ENCODE data around the gene HSPA12B.
A peak's percentile ranks its signal among the peaks of the same experiment; 100 is the strongest.

The HSPA12B gene

GRCh38 chr20:3729378-3729777 is 3.1 kb upstream of the HSPA12B start:
- DNase-seq (ENCODE audit: low read depth in 4 of 4, low spot score in 1 of 4), result no peak

DNA sequence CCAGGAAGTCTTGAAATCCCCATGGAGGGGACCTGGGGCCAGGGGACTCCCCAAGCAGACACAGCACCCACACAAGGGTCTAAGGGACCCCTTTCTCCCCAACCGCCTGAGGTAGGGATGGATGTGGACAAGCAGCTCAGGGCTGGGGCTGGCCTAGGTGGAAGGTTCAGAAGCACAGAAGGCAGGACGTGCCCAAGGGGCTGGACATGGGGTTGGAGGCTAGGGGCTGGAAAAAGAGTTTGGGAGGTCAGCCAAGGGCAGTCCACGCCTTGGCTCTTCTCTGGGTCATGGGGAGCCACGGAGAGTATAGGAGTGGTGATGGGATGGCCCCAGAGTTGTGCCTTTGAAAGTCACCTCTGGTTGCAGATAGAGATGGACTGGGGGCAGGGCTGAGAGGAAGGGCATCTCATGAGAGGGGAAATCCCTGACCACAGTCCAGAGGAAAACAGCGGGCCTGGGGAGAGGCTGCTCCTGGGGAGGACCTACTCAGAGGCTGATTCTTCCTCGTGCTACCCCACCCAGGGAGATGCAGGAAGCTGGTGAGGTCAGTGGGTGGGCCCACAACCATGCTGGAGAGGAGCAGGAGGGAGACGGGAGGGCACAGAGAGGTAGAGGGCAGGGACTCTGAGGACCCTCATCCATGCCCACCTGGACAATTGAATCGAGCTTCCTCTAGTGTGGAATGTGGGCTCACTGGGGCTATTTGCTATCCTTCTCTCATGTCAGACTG is 2.5 kb upstream of the HSPA12B start:
- no peak for DNase-seq (ENCODE audit: low read depth in 4 of 4, low spot score in 1 of 4)

- DNase-seq (ENCODE audit: low read depth in 4 of 4, low spot score in 1 of 4), result no peak
Observed at GRCh38 chr20:3730803-3731672, 1.4 kb upstream of the HSPA12B start.

GRCh38 chr20:3731944-3732326 is 550 bp upstream of the HSPA12B start:
- DNase-seq (ENCODE audit: low read depth in 4 of 4, low spot score in 1 of 4), result no peak

GRCh38 chr20:3733119-3733995 is 872 bp downstream of the HSPA12B start:
- no peak for DNase-seq (ENCODE audit: low read depth in 4 of 4, low spot score in 1 of 4)

DNA sequence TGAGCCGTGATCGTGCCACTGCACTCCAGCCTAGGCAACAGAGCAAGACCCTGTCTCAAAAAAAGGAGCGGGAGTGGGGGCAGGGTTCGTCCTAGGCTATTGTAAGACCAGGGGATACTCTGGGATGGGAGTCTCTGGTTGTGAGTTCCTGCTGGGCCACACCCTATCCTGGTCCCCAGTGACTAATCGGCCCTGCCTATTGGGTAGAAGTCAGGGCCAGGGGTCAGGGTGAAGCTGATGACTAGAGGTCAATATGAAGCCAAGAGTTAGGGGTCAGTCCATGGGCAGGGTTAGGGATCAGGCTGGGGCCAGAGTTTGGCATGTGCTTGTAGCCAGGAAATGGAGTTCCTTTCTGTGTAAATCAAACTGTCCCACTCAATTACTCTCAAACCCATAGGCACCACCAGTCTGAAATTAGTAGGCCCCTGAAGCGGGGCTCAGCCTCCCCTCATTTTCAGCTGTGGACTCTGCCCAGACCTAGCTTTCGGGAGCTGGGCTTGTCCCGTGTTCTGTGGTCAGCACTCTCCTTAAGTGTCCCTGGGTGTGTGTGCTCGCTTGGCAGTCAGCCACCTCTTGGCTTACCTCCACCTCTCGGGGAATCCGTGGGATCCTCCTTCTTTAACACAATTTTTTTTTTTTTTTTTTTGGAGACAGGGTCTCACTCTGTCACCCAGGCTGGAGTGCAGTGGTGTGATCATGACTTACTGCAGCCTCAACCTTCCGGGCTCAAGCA is 1.8 kb downstream of the HSPA12B start:
- DNase-seq (ENCODE audit: low read depth in 4 of 4, low spot score in 1 of 4), result no peak

DNA sequence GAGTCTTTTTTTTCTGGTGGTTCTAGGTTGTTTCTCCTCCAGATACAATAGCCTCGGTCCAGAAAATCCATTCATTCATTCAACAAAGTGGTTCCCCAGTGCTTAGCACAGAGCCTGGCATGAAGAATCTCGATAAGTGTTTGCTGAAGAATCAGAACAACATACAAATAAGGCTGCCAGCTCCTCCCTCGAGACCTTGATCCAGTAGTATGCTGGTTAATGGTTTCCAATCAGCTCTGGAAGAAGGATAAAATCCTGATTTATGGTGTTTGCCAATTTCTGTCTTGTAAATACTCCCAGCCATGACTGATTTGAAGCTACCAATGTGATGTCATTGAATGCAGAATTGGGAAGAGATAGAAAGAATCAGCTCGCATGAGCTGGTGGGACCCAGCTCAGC is 3.3 kb downstream of the HSPA12B start:
- DNase-seq (ENCODE audit: low read depth in 4 of 4, low spot score in 1 of 4), result no peak

DNA sequence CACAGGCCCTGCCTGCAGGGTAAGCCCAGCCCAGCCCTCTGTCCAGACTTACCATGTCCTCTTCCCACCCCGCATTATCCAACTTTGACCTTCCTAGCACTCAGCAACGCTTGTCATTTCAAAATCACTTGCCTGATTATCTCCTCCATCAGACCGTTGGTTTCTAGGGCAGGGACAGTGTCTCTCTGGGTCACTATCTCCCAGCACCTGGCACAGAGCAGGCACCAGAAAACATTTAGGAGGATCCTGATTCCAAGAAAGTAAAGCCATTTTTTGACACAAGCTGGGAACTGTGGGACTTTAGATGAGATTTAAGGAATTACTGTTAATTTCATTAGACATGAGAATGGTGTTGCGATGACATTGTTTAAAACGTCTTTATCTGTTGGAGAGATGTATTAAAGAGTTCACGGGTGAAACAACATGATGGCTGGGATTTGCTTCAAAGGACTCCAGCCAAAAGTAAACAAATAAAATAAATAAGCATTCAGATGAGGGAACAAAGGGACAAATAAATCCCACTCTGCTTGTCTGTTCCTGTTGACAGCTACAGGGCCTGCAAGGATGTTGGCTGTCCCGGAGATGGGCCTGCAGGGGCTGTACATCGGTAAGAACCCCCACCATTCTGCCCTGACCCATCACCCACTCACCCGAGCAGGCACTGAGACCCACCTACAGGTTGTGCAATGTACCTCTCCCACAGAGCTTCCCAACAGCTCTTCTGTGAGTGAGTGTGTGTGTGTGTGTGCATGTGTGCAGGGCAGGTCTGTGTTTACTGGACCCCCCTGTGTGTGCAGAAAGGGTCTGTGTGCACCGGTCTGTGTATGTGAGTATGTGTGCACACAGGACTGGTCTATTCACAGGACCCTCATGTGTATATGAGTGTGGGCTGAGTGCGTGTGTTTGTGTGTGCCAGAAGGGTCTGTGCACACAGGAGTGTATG is 5.9 kb downstream of the HSPA12B start:
- no peak for DNase-seq (ENCODE audit: low read depth in 4 of 4, low spot score in 1 of 4)

- DNase-seq (ENCODE audit: low read depth in 4 of 4, low spot score in 1 of 4), result no peak
Observed at GRCh38 chr20:3739054-3739925, 6.8 kb downstream of the HSPA12B start.

DNA sequence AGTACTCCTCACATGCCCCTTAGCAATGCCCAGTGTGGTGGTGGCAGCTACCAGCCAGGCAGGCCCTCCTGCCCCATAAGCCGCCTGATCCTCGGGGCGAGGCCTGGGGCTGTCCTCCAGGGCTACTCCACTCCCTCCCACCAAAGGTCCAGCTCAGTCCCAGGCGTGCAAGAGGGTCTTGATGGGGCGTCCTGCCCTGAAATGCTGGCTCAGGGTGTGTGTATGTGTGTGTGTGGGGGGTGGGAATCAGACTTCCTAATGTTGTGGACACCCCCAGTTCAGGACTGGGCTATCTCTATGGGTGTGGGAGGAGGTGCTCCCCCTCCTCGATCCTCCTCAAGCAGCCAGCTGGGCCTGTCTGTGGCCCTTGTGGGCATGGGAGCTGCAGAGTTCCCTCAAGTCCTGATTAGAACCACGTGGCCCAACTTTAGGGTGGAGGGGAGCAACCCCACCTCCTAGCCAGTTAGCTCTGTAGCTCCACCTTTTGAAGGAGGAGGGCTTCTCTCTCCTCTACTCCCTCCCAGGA is 7.5 kb downstream of the HSPA12B start:
- DNase-seq (ENCODE audit: low read depth in 4 of 4, low spot score in 1 of 4), result no peak

- DNase-seq (ENCODE audit: low read depth in 4 of 4, low spot score in 1 of 4), result no peak
Observed at GRCh38 chr20:3740615-3741301, 8.3 kb downstream of the HSPA12B start.

- no peak for DNase-seq (ENCODE audit: low read depth in 4 of 4, low spot score in 1 of 4)
Observed at GRCh38 chr20:3741836-3742458, 9.5 kb downstream of the HSPA12B start.

DNA sequence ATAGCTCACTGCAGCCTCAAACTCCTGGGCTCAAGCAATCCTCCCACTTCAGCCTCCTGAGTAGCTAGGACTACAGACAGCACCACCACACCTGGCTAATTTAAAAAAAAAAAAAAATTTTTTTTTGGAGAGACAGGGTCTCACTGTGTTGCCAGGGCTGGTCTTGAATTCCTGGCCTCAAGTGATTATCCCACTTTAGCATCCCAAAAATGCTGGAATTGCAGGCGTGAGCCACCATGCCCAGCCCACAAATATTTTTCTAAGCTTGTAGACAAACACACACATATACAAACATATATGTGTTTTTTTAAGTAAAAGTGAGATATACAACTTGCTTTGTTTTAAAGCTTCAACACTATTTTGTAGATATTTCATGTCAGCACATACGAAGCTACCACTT is 10.8 kb downstream of the HSPA12B start:
- no peak for DNase-seq (ENCODE audit: low read depth in 4 of 4, low spot score in 1 of 4)

GRCh38 chr20:3744037-3744436 is 11.6 kb downstream of the HSPA12B start:
- no peak for DNase-seq (ENCODE audit: low read depth in 4 of 4, low spot score in 1 of 4)

DNA sequence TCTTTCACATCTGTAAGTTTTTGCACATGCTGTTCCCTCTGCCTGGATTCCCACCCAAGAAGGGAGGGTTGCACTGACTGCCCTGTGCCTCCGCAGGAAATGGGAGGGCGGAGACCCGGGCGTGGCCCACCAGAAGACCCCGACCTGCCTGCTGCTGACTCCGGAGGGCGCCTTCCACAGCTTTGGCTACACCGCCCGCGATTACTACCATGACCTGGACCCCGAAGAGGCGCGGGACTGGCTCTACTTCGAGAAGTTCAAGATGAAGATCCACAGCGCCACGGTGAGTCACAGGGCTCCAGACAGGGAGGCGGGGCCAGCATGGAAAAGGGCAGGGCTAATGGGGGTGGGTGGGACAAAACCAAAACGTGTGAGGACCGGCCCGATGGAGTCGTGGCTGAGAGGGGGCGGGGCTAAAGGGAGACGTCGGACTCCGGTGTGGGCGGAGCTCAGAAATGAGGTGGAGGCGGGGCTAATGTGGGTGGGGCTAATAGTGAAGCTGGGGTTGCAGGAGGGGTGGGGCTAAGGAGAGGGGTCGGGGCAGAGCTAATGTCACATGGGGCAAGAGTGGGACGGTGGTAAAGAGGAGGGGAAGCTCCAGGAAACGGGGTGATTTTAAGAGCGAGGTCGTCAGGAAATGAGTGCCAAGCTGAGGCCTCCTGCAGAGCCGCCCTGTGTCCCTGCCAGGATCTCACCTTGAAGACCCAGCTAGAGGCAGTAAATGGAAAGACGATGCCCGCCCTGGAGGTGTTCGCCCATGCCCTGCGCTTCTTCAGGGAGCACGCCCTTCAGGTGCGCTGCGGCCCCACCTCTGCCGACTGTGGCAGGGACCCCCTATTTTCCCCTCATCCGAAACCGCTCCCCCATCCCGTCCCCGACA is 12.6 kb downstream of the HSPA12B start:
- DNase-seq (ENCODE audit: low read depth in 4 of 4, low spot score in 1 of 4), result peak; percentile 48 to 68 (median 55)

GRCh38 chr20:3745686-3746173 is 13.2 kb downstream of the HSPA12B start:
- DNase-seq (ENCODE audit: low read depth in 4 of 4, low spot score in 1 of 4), result no peak
